ENCODE measurements around the gene GATB.

The GATB gene

GRCh38 chr4:151641983-151642382 lies 118.8 kb downstream of the GATB start:
- Histone ChIP-seq H3K36me3 (ENCODE audit: insufficient read depth, low read length) (no peaks in the 10 kb centered on the region), H3K27me3 (ENCODE audit: insufficient read depth, low read length) (no peaks in the 10 kb centered on the region), H3K9me2 (ENCODE audit: low read depth, low read length) (no peaks in the 10 kb centered on the region), H3K4me2 (ENCODE audit: low read length) (no peak overlapping the region), H3K9ac (ENCODE audit: low read length) (no peak overlapping the region), H3K79me2 (ENCODE audit: insufficient read depth, low read length) (no peaks in the 10 kb centered on the region), H3F3A (ENCODE audit: insufficient read depth, low read length) (no peaks in the 10 kb centered on the region), H3K4me1 (ENCODE audit: insufficient read depth, low read length, severe bottlenecking) (no peaks in the 10 kb centered on the region), H2AFZ (ENCODE audit: low read length) (no peak overlapping the region), H3K4me3 (ENCODE audit: low read depth, low read length, poor library complexity, severe bottlenecking) (no peak overlapping the region), H3K9me3 (ENCODE audit: low read length) (no peaks in the 10 kb centered on the region), H3K27ac (ENCODE audit: low read depth, low read length, poor library complexity, severe bottlenecking) (no peak overlapping the region), H4K20me1 (ENCODE audit: insufficient read depth, low read length) (no peaks in the 10 kb centered on the region)
- TF ChIP-seq EZH2 (IDR thresholded peaks at IDR 0.05; ENCODE audit: borderline replicate concordance, low read length): no peak
- no peak for TF ChIP-seq CTCF (IDR thresholded peaks at IDR 0.05; ENCODE audit: low read length)

- H3K4me2 ChIP-seq (ENCODE audit: low read length): no peak overlapping the region
- no peaks in the 10 kb centered on the region for H3K9me3 ChIP-seq (ENCODE audit: low read length)
- H3F3A ChIP-seq (ENCODE audit: insufficient read depth, low read length): no peaks in the 10 kb centered on the region
- no peak overlapping the region for H3K27ac ChIP-seq (ENCODE audit: low read depth, low read length, poor library complexity, severe bottlenecking)
- H3K4me3 ChIP-seq (ENCODE audit: low read depth, low read length, poor library complexity, severe bottlenecking): no peak overlapping the region
- no peak overlapping the region for H3K9ac ChIP-seq (ENCODE audit: low read length)
- no peaks in the 10 kb centered on the region for H3K79me2 ChIP-seq (ENCODE audit: insufficient read depth, low read length)
- no peaks in the 10 kb centered on the region for H3K36me3 ChIP-seq (ENCODE audit: insufficient read depth, low read length)
- no peaks in the 10 kb centered on the region for H3K9me2 ChIP-seq (ENCODE audit: low read depth, low read length)
- no peaks in the 10 kb centered on the region for H4K20me1 ChIP-seq (ENCODE audit: insufficient read depth, low read length)
- no peaks in the 10 kb centered on the region for H3K27me3 ChIP-seq (ENCODE audit: insufficient read depth, low read length)
- H2AFZ ChIP-seq (ENCODE audit: low read length): no peak overlapping the region
- H3K4me1 ChIP-seq (ENCODE audit: insufficient read depth, low read length, severe bottlenecking): no peaks in the 10 kb centered on the region
- TF ChIP-seq CTCF (IDR thresholded peaks at IDR 0.05; ENCODE audit: low read length) (no peak), EZH2 (IDR thresholded peaks at IDR 0.05; ENCODE audit: borderline replicate concordance, low read length) (no peak)
Observed at GRCh38 chr4:151641167-151641566, 119.6 kb downstream of the GATB start.

- H4K20me1 ChIP-seq (ENCODE audit: insufficient read depth, low read length): no peaks in the 10 kb centered on the region
- H3K79me2 ChIP-seq (ENCODE audit: insufficient read depth, low read length): no peaks in the 10 kb centered on the region
- H2AFZ ChIP-seq (ENCODE audit: low read length): no peak overlapping the region
- no peak overlapping the region for H3K4me3 ChIP-seq (ENCODE audit: low read depth, low read length, poor library complexity, severe bottlenecking)
- TF ChIP-seq CTCF (IDR thresholded peaks at IDR 0.05; ENCODE audit: low read length) (no peak), EZH2 (IDR thresholded peaks at IDR 0.05; ENCODE audit: borderline replicate concordance, low read length) (no peak)
- H3F3A ChIP-seq (ENCODE audit: insufficient read depth, low read length): no peaks in the 10 kb centered on the region
- H3K9me3 ChIP-seq (ENCODE audit: low read length): no peaks in the 10 kb centered on the region
- H3K4me2 ChIP-seq (ENCODE audit: low read length): no peak overlapping the region
- H3K27me3 ChIP-seq (ENCODE audit: insufficient read depth, low read length): no peaks in the 10 kb centered on the region
- no peak overlapping the region for H3K9ac ChIP-seq (ENCODE audit: low read length)
- no peaks in the 10 kb centered on the region for H3K9me2 ChIP-seq (ENCODE audit: low read depth, low read length)
- H3K36me3 ChIP-seq (ENCODE audit: insufficient read depth, low read length): no peaks in the 10 kb centered on the region
- no peak overlapping the region for H3K27ac ChIP-seq (ENCODE audit: low read depth, low read length, poor library complexity, severe bottlenecking)
- H3K4me1 ChIP-seq (ENCODE audit: insufficient read depth, low read length, severe bottlenecking): no peaks in the 10 kb centered on the region
Observed at GRCh38 chr4:151640381-151640780, 120.4 kb downstream of the GATB start.
